HG02884 (cell line): Measurements from ENCODE around the gene MAGEF1.
A peak's percentile ranks its signal among the peaks of the same experiment; 100 is the strongest.

Experiments
- ATAC-seq: cut with Tn5 transposase; IDR thresholded peaks from one replicate; pipeline ENCODE4 v1.9.1; 2021; ENCODE audit warnings: mild to moderate bottlenecking, moderate library complexity; ENCODE audit not compliant: unreplicated experiment

Gene MAGEF1

GRCh38 chr3:184711493-184712247 is at the start of gene MAGEF1:
Gene MAGEF1 (minus strand): TSS chr3:184712064. CDS start chr3:184711821, 243 bp downstream.
- peak; percentile 67 for ATAC-seq

GRCh38 chr3:184761075-184761841 is 49.4 kb upstream of the MAGEF1 start:
- no peak for ATAC-seq

GRCh38 chr3:184760337-184761074 is 48.6 kb upstream of the MAGEF1 start:
- no peak for ATAC-seq

- no peak for ATAC-seq
Measured at GRCh38 chr3:184759666-184760200, 47.9 kb upstream of the MAGEF1 start.

GRCh38 chr3:184758056-184758455 is 46.2 kb upstream of the MAGEF1 start:
- ATAC-seq = no peak

GRCh38 chr3:184757022-184757651 is 45.3 kb upstream of the MAGEF1 start:
- no peak for ATAC-seq

- no peak for ATAC-seq
Measured at GRCh38 chr3:184756151-184757021, 44.5 kb upstream of the MAGEF1 start.

GRCh38 chr3:184755315-184755731 is 43.5 kb upstream of the MAGEF1 start:
- no peak for ATAC-seq

- ATAC-seq = no peak
Measured at GRCh38 chr3:184752361-184752760, 40.5 kb upstream of the MAGEF1 start.

- no peak for ATAC-seq
Measured at GRCh38 chr3:184751204-184752040, 39.6 kb upstream of the MAGEF1 start.

GRCh38 chr3:184750349-184751083 is 38.7 kb upstream of the MAGEF1 start:
- no peak for ATAC-seq

- no peak for ATAC-seq
Measured at GRCh38 chr3:184749168-184749744, 37.4 kb upstream of the MAGEF1 start.

- peak; percentile 69 for ATAC-seq
Measured at GRCh38 chr3:184748219-184749135, 36.6 kb upstream of the MAGEF1 start.

- ATAC-seq = no peak
Measured at GRCh38 chr3:184746131-184747120, 34.6 kb upstream of the MAGEF1 start.

- ATAC-seq = no peak
Measured at GRCh38 chr3:184745526-184745925, 33.7 kb upstream of the MAGEF1 start.

- no peak for ATAC-seq
Measured at GRCh38 chr3:184743248-184743647, 31.4 kb upstream of the MAGEF1 start.
